GM18858 (cell line): ENCODE data around the gene LIN37.
"Not testable (repeated sequence)": the region's sequence is repeated elsewhere in the genome, so short reads cannot be mapped to it uniquely, and the experiment has no call there.

Experiments used
- ATAC-seq: cut with Tn5 transposase; IDR thresholded peaks from one replicate; pipeline ENCODE4 v1.9.1; 2021; ENCODE audit not compliant: unreplicated experiment

LIN37 gene

GRCh38 chr19:35719402-35720162 is 28.8 kb upstream of the LIN37 start:
- no peak for ATAC-seq

DNA sequence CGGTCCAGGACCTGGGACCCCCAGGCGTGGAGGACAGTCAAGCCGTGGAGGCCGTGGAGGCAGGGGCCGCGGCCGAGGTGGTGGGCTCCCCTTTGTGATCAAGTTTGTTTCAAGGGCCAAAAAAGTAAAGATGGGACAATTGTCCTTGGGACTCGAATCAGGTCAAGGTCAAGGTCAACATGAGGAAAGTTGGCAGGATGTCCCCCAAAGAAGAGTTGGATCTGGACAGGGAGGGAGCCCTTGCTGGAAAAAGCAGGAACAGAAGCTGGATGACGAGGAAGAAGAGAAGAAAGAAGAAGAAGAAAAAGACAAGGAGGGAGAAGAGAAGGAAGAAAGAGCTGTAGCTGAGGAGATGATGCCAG is 28.2 kb upstream of the LIN37 start:
- ATAC-seq = no peak

- no peak for ATAC-seq
These were observed 27.7 kb upstream of the LIN37 start for GRCh38 chr19:35720648-35721047.

- no peak for ATAC-seq
These were observed 27.0 kb upstream of the LIN37 start for GRCh38 chr19:35721374-35721773.

DNA sequence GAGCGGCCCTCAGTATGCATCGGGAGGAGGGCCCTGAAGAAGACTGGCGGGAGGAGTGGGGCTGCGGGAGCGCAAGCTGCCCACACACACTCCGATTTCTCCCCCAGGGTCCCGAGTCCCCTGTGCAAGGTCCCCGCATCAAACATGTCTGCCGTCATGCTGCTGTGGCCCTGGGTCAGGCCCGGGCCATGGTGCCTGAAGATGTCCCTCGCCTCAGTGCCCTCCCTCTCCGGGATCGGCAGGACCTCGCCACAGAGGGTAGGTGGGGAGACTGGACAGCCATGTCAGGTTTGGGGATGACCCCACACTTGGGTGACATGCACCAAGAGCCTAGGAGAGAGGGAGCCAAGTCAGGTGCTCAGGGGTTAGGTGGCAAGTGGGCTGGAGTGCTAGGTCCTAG is 25.9 kb upstream of the LIN37 start:
- no peak for ATAC-seq

DNA sequence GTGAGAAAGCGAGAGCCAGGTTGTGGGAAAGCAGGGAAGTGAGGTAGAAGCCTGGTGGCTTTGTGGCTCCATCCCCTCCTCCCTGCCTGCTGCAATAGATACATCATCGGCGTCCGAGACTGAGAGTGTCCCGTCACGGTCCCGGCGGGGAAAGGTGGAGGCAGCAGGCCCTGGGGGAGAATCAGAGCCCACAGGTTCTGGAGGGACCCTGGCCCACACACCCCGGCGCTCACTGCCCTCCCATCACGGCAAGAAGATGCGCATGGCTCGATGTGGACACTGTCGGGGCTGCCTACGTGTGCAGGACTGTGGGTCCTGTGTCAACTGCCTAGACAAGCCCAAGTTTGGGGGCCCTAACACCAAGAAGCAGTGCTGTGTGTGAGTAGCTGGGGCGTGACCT is 25.5 kb upstream of the LIN37 start:
- no peak for ATAC-seq

DNA sequence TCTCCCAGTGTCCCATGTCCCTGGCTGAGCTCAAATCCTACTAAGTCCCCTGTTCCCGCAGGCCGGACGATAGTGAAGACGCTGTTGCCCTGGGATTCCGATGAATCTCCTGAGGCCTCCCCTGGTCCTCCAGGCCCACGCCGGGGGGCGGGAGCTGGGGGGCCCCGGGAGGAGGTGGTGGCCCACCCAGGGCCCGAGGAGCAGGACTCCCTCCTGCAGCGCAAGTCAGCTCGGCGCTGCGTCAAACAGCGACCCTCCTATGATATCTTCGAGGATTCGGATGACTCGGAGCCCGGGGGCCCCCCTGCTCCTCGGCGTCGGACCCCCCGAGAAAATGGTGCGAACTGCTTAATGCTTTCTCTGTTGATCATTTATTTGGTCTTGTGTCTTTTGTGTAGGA is 24.7 kb upstream of the LIN37 start:
- ATAC-seq = no peak

DNA sequence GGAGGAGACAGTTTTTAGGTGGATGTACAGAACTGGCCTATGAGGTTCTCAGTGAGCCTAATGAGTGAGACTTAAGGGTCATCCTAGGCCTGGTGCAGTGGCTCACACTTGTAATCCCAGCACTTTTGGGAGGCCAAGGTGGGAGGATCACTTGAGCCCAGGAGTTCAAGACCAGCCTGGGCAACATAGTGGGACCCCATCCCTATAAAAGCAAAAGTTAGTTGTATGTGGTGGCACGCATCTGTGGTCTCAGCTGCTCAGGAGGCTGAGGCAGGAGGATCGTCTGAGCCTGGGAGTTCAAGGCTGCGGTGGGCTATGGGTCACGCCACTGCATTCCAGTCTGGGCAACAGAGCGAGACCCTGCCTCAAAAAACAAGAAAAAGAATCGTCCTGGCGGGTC is 24.2 kb upstream of the LIN37 start:
- not testable (repeated sequence) for ATAC-seq

- ATAC-seq = no peak
These were observed 23.8 kb upstream of the LIN37 start for GRCh38 chr19:35724560-35724959.

GRCh38 chr19:35725216-35725861 is 23.0 kb upstream of the LIN37 start:
- ATAC-seq = no peak

DNA sequence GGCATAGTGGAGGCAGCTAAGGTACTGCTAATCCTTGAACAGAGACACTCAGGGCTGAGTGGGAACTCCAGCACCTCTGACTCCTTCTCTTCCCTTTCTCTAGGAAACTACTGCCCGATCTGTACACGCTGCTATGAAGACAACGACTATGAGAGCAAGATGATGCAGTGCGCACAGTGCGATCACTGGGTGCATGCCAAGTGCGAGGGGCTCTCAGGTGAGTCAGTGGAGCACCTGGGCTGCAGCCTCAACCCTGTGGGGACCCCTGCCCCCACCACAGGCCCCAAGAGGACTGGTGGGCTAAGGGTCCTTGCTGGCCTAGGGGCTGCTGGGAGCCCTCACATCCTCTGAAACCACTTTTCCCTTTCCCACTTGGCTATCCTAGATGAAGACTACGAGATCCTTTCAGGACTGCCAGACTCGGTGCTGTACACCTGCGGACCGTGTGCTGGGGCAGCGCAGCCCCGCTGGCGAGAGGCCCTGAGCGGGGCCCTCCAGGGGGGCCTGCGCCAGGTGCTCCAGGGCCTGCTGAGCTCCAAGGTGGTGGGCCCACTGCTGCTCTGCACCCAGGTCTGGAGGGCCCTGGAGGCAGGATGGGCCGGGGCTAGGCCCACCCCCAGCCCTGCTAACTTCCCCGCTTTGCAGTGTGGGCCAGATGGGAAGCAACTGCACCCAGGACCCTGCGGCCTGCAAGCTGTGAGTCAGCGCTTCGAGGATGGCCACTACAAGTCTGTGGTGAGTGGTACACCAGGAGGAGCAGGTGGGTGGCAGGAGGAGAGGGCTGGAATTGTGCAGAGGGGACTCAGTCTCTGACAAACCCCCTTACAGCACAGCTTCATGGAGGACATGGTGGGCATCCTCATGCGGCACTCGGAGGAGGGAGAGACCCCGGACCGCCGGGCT is 21.1 kb upstream of the LIN37 start:
- no peak for ATAC-seq

DNA sequence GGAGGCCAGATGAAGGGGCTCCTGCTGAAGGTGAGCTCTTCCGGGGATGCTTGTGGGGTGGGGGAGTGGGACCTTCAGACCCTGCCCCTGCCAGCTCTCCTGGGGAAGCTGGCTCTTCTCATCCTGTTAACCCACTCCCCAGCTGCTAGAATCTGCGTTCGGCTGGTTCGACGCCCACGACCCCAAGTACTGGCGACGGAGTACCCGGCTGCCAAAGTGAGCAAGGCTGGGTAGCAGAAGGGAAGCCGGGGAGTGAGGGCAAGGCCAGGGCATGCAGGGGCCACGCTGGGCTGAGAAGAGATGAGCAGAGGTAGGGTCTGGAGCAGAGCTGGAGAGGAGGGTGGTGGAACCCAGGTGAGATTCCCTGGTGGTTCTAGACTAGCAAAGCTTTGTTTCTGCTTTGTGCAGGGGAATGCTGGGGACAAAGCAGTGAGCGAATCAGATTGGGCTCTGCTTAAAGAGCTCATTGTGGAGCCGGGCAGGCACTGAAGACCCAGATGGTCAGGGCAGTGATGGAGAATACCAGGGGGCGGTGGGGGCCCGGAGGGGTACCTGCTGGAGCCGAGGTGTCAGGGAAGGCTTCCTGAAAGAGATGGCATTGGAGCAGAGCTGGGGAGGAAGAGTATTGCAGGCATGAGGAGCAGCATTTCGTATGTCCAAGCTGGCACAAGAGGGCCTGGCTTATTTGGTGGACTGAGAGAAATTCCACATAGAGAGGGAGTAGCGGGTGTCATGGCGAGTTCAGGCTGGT is 20.2 kb upstream of the LIN37 start:
- ATAC-seq = no peak

DNA sequence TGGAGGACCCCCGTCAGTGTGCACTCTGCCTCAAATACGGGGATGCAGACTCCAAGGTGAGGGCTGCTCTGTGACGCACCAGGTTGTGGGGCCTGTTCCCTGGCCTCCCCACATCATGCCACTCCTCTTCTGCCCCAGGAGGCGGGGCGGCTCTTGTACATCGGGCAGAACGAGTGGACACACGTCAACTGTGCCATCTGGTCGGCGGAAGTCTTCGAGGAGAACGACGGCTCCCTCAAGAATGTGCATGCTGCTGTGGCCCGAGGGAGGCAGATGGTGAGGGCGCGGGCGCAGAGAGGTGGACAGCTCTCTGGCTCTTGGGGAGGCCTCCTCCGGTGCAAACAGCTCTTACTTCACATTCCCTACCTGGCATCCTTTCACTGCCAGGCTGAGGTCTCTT is 19.4 kb upstream of the LIN37 start:
- no peak for ATAC-seq

DNA sequence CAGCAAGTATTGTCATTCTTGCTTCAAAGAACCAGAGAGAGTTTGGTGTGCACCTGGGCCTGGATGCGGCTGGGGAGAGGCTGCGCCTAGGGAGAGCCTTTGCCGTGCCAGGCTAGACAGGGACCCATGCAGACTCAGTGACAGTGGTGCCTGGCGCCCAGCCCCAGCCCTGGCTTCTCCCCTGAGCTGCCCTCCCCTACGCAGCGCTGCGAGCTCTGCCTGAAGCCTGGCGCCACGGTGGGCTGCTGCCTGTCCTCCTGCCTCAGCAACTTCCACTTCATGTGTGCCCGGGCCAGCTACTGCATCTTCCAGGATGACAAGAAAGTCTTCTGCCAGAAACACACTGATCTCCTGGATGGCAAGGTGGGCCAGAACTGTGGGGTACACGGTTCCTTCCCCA is 18.6 kb upstream of the LIN37 start:
- ATAC-seq = no peak

- ATAC-seq = no peak
These were observed 18.1 kb upstream of the LIN37 start for GRCh38 chr19:35730326-35730725.

- ATAC-seq = no peak
These were observed 17.0 kb upstream of the LIN37 start for GRCh38 chr19:35731353-35731752.

DNA sequence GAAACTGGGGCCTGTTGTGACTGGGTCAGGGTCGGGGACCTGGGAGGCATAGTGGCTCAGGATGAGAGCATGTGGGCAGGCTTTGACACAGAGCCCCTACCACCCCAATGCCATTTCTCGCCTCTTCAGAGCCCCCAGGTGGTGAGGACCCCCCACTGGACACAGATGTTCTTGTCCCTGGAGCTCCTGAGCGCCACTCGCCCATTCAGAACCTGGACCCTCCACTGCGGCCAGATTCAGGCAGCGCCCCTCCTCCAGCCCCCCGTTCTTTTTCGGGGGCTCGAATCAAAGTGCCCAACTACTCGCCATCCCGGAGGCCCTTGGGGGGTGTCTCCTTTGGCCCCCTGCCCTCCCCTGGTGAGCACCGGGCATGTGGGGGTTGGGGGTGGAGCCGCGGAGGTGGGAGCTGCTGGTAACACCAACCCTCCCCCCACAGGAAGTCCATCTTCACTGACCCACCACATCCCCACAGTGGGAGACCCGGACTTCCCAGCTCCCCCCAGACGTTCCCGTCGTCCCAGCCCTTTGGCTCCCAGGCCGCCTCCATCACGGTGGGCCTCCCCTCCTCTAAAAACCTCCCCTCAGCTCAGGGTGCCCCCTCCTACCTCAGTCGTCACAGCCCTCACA is 16.5 kb upstream of the LIN37 start:
- no peak for ATAC-seq

GRCh38 chr19:35732540-35733179 is 15.7 kb upstream of the LIN37 start:
- no peak for ATAC-seq

- no peak for ATAC-seq
These were observed 14.9 kb upstream of the LIN37 start for GRCh38 chr19:35733180-35734125.
